ENCODE data around the gene AKR1D1.

AKR1D1 gene

GRCh38 chr7:138158739-138159528, 82.7 kb downstream of the AKR1D1 start:
- DNase-seq (ENCODE audit: extremely low spot score, insufficient read length, low read depth) = no peak
- FAIRE-seq = no peak

GRCh38 chr7:138161600-138162081, 85.4 kb downstream of the AKR1D1 start:
- peak; percentile 76 for DNase-seq (ENCODE audit: extremely low spot score, insufficient read length, low read depth)
- peak; percentile 95 for FAIRE-seq

DNA sequence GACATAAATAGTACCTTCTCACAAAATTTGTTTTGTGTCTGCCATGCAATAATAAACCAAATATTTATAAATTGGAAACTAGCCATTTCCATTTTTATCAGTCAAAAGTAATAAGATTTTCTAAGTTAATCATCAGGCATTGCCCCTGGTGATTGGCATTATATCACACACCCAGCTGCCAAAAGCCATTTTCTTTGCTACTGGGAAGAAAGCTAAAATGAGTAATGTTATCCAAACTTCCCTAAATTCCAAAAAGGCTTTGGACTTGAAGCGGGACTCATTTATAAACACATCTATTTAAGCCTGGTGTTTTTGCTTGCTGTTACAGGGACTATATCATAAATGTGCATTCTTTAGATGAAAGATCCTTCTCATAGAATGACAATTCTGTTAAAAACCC, 86.0 kb downstream of the AKR1D1 start:
- no peak for DNase-seq (ENCODE audit: extremely low spot score, insufficient read length, low read depth)
- FAIRE-seq = no peak

- FAIRE-seq (no peak), DNase-seq (ENCODE audit: extremely low spot score, insufficient read length, low read depth) (no peak)
Observed at GRCh38 chr7:138163800-138164199, 87.5 kb downstream of the AKR1D1 start.

- FAIRE-seq (no peak), DNase-seq (ENCODE audit: extremely low spot score, insufficient read length, low read depth) (no peak)
Observed at GRCh38 chr7:138164804-138165203, 88.5 kb downstream of the AKR1D1 start.

- no peak for FAIRE-seq
- DNase-seq (ENCODE audit: extremely low spot score, insufficient read length, low read depth) = no peak
Observed at GRCh38 chr7:138166681-138167080, 90.4 kb downstream of the AKR1D1 start.

DNA sequence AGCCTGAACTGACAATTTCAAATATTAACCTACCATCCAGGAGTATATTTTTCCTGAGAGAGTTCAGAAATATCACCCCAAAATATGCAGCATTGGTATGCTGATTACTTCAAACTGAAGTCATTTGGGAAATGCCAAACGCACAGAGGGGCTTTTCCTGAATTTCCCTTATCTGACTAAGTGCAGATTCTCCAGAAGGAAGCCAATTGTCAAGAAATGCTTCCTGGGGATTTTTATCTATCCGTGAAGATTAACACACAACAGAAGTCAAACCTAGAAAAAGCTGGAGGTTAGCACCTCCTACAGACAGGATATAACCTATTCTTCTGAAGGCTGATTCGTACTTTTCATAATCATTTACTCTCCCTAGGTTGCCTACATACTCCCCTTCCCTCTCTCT, 91.0 kb downstream of the AKR1D1 start:
- FAIRE-seq = no peak
- DNase-seq (ENCODE audit: extremely low spot score, insufficient read length, low read depth) = no peak

GRCh38 chr7:138167869-138168296, 91.6 kb downstream of the AKR1D1 start:
- FAIRE-seq (peak; percentile 47), DNase-seq (ENCODE audit: extremely low spot score, insufficient read length, low read depth) (no peak)

All from GM18507 (cell line).